Chondrocyte (in vitro differentiated cells): ENCODE data around the gene BCLAF3. TPM values are rescaled to one million over a fixed set of nuclear protein-coding genes. Genes with fewer than 3 reads are reported as not detected.

Experiments
- DNase-seq: peaks from one replicate; pipeline ENCODE4 v3.0.0; 2021; ENCODE audit warnings: mixed read lengths, low spot score
- H3K27ac Mint-ChIP-seq: one replicate; pipeline ENCODE4 v1.8.0; 2021; ENCODE audit warnings: mild to moderate bottlenecking, moderate library complexity, mixed read lengths; ENCODE audit not compliant: unreplicated experiment
- H3K27me3 Mint-ChIP-seq: 2 replicates; pipeline ENCODE4 v1.8.0; 2021; ENCODE audit warnings: low read depth, mixed read lengths
- H3K36me3 Mint-ChIP-seq: 2 replicates; pipeline ENCODE4 v1.8.0; 2021; ENCODE audit warnings: low read depth, mixed read lengths
- H3K4me1 Mint-ChIP-seq: 2 replicates; pipeline ENCODE4 v1.8.0; 2021; ENCODE audit warnings: low read depth, mild to moderate bottlenecking, mixed read lengths
- H3K4me3 Mint-ChIP-seq: one replicate; pipeline ENCODE4 v1.8.0; 2021; ENCODE audit warnings: mild to moderate bottlenecking, moderate library complexity, mixed read lengths; ENCODE audit not compliant: unreplicated experiment
- H3K9me3 Mint-ChIP-seq: 2 replicates; pipeline ENCODE4 v1.8.0; 2021; ENCODE audit warnings: low read depth, mixed read lengths
- CTCF ChIP-seq: fragments of 200-600 bp; sonication (generic); IDR thresholded peaks from 2 replicates; pipeline ENCODE4 v1.5.0; 2021; ENCODE audit warnings: antibody characterized with exemption, mild to moderate bottlenecking, moderate library complexity
- total RNA-seq: library from RNA; stranded (reverse); gene quantifications from 3 replicates; pipeline ENCODE4 v1.2.1, GENCODE V29; 2021

Gene BCLAF3
- total RNA-seq, 1 donor from 2014 or later = 8.9 TPM

- Mint-ChIP-seq H3K27ac (no peak overlapping the region), H3K9me3 (peaks cover 9% of the 10 kb centered on the region), H3K4me3 (no peak overlapping the region), H3K36me3 (no peaks in the 10 kb centered on the region), H3K27me3 (no peaks in the 10 kb centered on the region), H3K4me1 (peaks cover 6% of the 10 kb centered on the region)
- no peak for TF ChIP-seq CTCF
- DNase-seq = no peak
Measured at GRCh38 chrX:20028588-20028987, 37.7 kb upstream of the BCLAF3 start.

GRCh38 chrX:20026278-20026677 lies 35.4 kb upstream of the BCLAF3 start:
- Mint-ChIP-seq H3K27me3 (no peaks in the 10 kb centered on the region), H3K4me1 (peaks cover 6% of the 10 kb centered on the region), H3K9me3 (peaks cover 19% of the 10 kb centered on the region), H3K4me3 (no peak overlapping the region), H3K36me3 (no peaks in the 10 kb centered on the region), H3K27ac (no peak overlapping the region)
- no peak for TF ChIP-seq CTCF
- no peak for DNase-seq

- Mint-ChIP-seq H3K4me3 (no peak overlapping the region), H3K9me3 (peaks cover 48% of the 10 kb centered on the region), H3K27me3 (no peaks in the 10 kb centered on the region), H3K4me1 (no peaks in the 10 kb centered on the region), H3K36me3 (peaks cover 6% of the 10 kb centered on the region), H3K27ac (no peak overlapping the region)
- no peak for DNase-seq
- no peak for TF ChIP-seq CTCF
Measured at GRCh38 chrX:20019672-20020365, 29.0 kb upstream of the BCLAF3 start.

- Mint-ChIP-seq H3K36me3 (peaks cover 6% of the 10 kb centered on the region), H3K27ac (no peak overlapping the region), H3K4me1 (no peaks in the 10 kb centered on the region), H3K9me3 (peaks cover 43% of the 10 kb centered on the region), H3K4me3 (no peak overlapping the region), H3K27me3 (no peaks in the 10 kb centered on the region)
- no peak for TF ChIP-seq CTCF
- DNase-seq = no peak
Measured at GRCh38 chrX:20016616-20016945, 25.7 kb upstream of the BCLAF3 start.

- DNase-seq = no peak
- H3K36me3 Mint-ChIP-seq = peaks cover 6% of the 10 kb centered on the region
- H3K9me3 Mint-ChIP-seq = peaks cover 42% of the 10 kb centered on the region
- no peaks in the 10 kb centered on the region for H3K4me1 Mint-ChIP-seq
- H3K4me3 Mint-ChIP-seq = no peak overlapping the region
- H3K27ac Mint-ChIP-seq = no peak overlapping the region
- no peaks in the 10 kb centered on the region for H3K27me3 Mint-ChIP-seq
- no peak for TF ChIP-seq CTCF
Measured at GRCh38 chrX:20015945-20016615, 25.2 kb upstream of the BCLAF3 start.
